HG02981 (cell line): Measurements from ENCODE around the gene HPCAL1.

Experiments used
- ATAC-seq: cut with Tn5 transposase; IDR thresholded peaks from one replicate; pipeline ENCODE4 v1.9.1; 2021; ENCODE audit warnings: mild to moderate bottlenecking, moderate library complexity; ENCODE audit not compliant: unreplicated experiment

HPCAL1 gene

GRCh38 chr2:10352361-10352760 lies 49.7 kb downstream of the HPCAL1 start:
- no peak for ATAC-seq

GRCh38 chr2:10352972-10353371 lies 50.3 kb downstream of the HPCAL1 start:
- ATAC-seq = no peak

GRCh38 chr2:10353931-10354330 lies 51.2 kb downstream of the HPCAL1 start:
- no peak for ATAC-seq

- ATAC-seq = no peak
Measured at GRCh38 chr2:10354399-10354798, 51.7 kb downstream of the HPCAL1 start.

- ATAC-seq = no peak
Measured at GRCh38 chr2:10355471-10356438, 53.1 kb downstream of the HPCAL1 start.

GRCh38 chr2:10356439-10356811 lies 53.7 kb downstream of the HPCAL1 start:
- no peak for ATAC-seq

GRCh38 chr2:10357193-10358169 lies 54.8 kb downstream of the HPCAL1 start:
- no peak for ATAC-seq

GRCh38 chr2:10359246-10359645 lies 56.5 kb downstream of the HPCAL1 start:
- ATAC-seq = no peak

GRCh38 chr2:10359731-10360329 lies 57.1 kb downstream of the HPCAL1 start:
- ATAC-seq = no peak

- ATAC-seq = no peak
Measured at GRCh38 chr2:10360460-10360849, 57.8 kb downstream of the HPCAL1 start.

- ATAC-seq = no peak
Measured at GRCh38 chr2:10360850-10361588, 58.3 kb downstream of the HPCAL1 start.

- no peak for ATAC-seq
Measured at GRCh38 chr2:10362096-10362897, 59.6 kb downstream of the HPCAL1 start.

- no peak for ATAC-seq
Measured at GRCh38 chr2:10362898-10363454, 60.3 kb downstream of the HPCAL1 start.

GRCh38 chr2:10363861-10364610 lies 61.3 kb downstream of the HPCAL1 start:
- ATAC-seq = no peak

GRCh38 chr2:10365412-10365811 lies 62.7 kb downstream of the HPCAL1 start:
- no peak for ATAC-seq

- ATAC-seq = no peak
Measured at GRCh38 chr2:10366601-10367270, 64.0 kb downstream of the HPCAL1 start.

GRCh38 chr2:10367472-10368439 lies 65.1 kb downstream of the HPCAL1 start:
- ATAC-seq = no peak
